ENCODE results near the gene PRKCE. TPM values are rescaled to one million over a fixed set of nuclear protein-coding genes. Genes with fewer than 3 reads are reported as not detected.

Gene PRKCE
- polyA plus RNA-seq, 3 donors: 1.3 to 7.7 (median 2.3) TPM

- Mint-ChIP-seq H3K27me3 (ENCODE audit: low read depth in 3 of 3) (peaks cover 0 to 3% (median 2%) of the 10 kb centered on the region in 3 donors), H3K36me3 (no peaks in the 10 kb centered on the region), H3K9me3 (no peaks in the 10 kb centered on the region), H3K27ac (no peak overlapping the region), H3K4me3 (no peak overlapping the region), H3K4me1 (peaks cover 3% of the 10 kb centered on the region)
- H4K20me1 ChIP-seq (ENCODE audit: insufficient read depth, low read length): no peaks in the 10 kb centered on the region
- no peak for DNase-seq
- H3K79me2 ChIP-seq (ENCODE audit: insufficient read depth, low read length): no peaks in the 10 kb centered on the region
- no peak overlapping the region for H3K4me2 ChIP-seq (replicated peaks; ENCODE audit: extremely low read depth, low read length, poor library complexity, severe bottlenecking)
- no peak for TF ChIP-seq CTCF (IDR thresholded peaks at IDR 0.05)
- no peak overlapping the region for H3K27ac ChIP-seq (ENCODE audit: low read depth in 1 of 2, low read length in 2 of 2)
- H3K9ac ChIP-seq (ENCODE audit: insufficient read depth, low read length, poor library complexity, severe bottlenecking): no peak overlapping the region
- intact Hi-C loops (cut with micrococcal nuclease): loop anchor here in 1 of 2 donors (10.0 kb wide), 1 partner anchor 1623 kb away; the partner anchor contains the start of gene LRPPRC
- no peak overlapping the region for H3K4me3 ChIP-seq (replicated peaks in 1 of 3; ENCODE audit: low read depth in 2 of 3, low read length in 3 of 3)
- H3K4me1 ChIP-seq (ENCODE audit: control insufficient read depth in 1 of 2, insufficient read depth in 2 of 2, low read length in 2 of 2): no peaks in the 10 kb centered on the region
- no peak overlapping the region for H2AFZ ChIP-seq (ENCODE audit: insufficient read depth, low read depth, low read length, poor library complexity, severe bottlenecking)
- no peaks in the 10 kb centered on the region for H3K9me3 ChIP-seq (replicated peaks in 1 of 2; ENCODE audit: control insufficient read depth in 1 of 2, insufficient read depth in 1 of 2, low read length in 2 of 2)
- H3K36me3 ChIP-seq (replicated peaks in 1 of 2; ENCODE audit: control insufficient read depth in 1 of 2, insufficient read depth in 2 of 2, low read length in 2 of 2): no peaks in the 10 kb centered on the region
- H3K27me3 ChIP-seq (ENCODE audit: control insufficient read depth in 2 of 2, insufficient read depth in 2 of 2, low read length in 2 of 2): no peaks in the 10 kb centered on the region
- 80% methylated on average over 1 of the region's 2 CpGs for WGBS (ENCODE audit: insufficient coverage)
Measured at GRCh38 chr2:45617496-45617895, 34.0 kb upstream of the PRKCE start.

- intact Hi-C loops (cut with micrococcal nuclease): no loop called here
- Histone ChIP-seq H3K27me3 (ENCODE audit: control insufficient read depth in 2 of 2, insufficient read depth in 2 of 2, low read length in 2 of 2) (no peaks in the 10 kb centered on the region), H3K4me2 (replicated peaks; ENCODE audit: extremely low read depth, low read length, poor library complexity, severe bottlenecking) (no peak overlapping the region), H3K4me1 (ENCODE audit: control insufficient read depth in 1 of 2, insufficient read depth in 2 of 2, low read length in 2 of 2) (no peaks in the 10 kb centered on the region), H3K4me3 (replicated peaks in 1 of 3; ENCODE audit: low read depth in 2 of 3, low read length in 3 of 3) (no peak overlapping the region), H2AFZ (ENCODE audit: insufficient read depth, low read depth, low read length, poor library complexity, severe bottlenecking) (no peak overlapping the region), H3K9ac (ENCODE audit: insufficient read depth, low read length, poor library complexity, severe bottlenecking) (no peak overlapping the region), H3K36me3 (replicated peaks in 1 of 2; ENCODE audit: control insufficient read depth in 1 of 2, insufficient read depth in 2 of 2, low read length in 2 of 2) (no peaks in the 10 kb centered on the region), H3K79me2 (ENCODE audit: insufficient read depth, low read length) (no peaks in the 10 kb centered on the region), H4K20me1 (ENCODE audit: insufficient read depth, low read length) (no peaks in the 10 kb centered on the region), H3K27ac (ENCODE audit: low read depth in 1 of 2, low read length in 2 of 2) (no peak overlapping the region), H3K9me3 (replicated peaks in 1 of 2; ENCODE audit: control insufficient read depth in 1 of 2, insufficient read depth in 1 of 2, low read length in 2 of 2) (no peaks in the 10 kb centered on the region)
- peaks cover 0 to 3% (median 2%) of the 10 kb centered on the region in 3 donors for H3K27me3 Mint-ChIP-seq (ENCODE audit: low read depth in 3 of 3)
- no peak overlapping the region for H3K27ac Mint-ChIP-seq
- H3K4me1 Mint-ChIP-seq: peaks cover 3% of the 10 kb centered on the region
- H3K36me3 Mint-ChIP-seq: no peaks in the 10 kb centered on the region
- no peaks in the 10 kb centered on the region for H3K9me3 Mint-ChIP-seq
- TF ChIP-seq CTCF (IDR thresholded peaks at IDR 0.05): no peak
- DNase-seq: no peak
- H3K4me3 Mint-ChIP-seq: no peak overlapping the region
- WGBS (ENCODE audit: insufficient coverage): no CpG with 5 or more reads among the region's 6 CpGs
Measured at GRCh38 chr2:45622336-45623075, 29.0 kb upstream of the PRKCE start.
